ENCODE measurements around the gene SMYD3. TPM values are rescaled to one million over a fixed set of nuclear protein-coding genes. Genes with fewer than 3 reads are reported as not detected.
A peak's percentile ranks its signal among the peaks of the same experiment; 100 is the strongest.

The SMYD3 gene
- polyA plus RNA-seq, 1 donor, result 25.2 TPM

DNA sequence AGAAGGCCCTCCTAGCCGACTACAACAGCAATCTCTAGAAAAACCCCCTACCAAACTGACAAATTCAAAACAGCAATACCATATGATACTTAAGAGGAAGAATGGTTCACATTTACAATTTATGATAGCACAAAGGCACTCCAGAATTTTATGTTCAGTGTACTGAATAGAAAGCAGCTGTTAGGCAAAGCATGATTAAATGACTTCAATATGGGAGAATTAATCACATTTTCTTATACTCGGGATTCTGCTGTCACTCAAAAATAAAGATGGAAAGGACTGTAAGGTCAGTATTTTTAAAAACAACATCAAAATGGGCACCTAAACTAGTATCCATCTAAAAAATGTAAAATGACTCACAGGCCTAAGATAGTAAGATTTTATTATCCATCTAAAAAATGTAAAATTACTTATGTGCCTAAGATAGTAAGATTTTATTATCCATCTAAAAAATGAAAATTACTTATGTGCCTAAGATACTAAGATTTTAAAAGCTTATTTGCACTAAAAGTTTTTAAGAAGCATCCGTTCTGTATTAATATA, 198.5 kb downstream of the SMYD3 start:
- no peak for DNase-seq

DNA sequence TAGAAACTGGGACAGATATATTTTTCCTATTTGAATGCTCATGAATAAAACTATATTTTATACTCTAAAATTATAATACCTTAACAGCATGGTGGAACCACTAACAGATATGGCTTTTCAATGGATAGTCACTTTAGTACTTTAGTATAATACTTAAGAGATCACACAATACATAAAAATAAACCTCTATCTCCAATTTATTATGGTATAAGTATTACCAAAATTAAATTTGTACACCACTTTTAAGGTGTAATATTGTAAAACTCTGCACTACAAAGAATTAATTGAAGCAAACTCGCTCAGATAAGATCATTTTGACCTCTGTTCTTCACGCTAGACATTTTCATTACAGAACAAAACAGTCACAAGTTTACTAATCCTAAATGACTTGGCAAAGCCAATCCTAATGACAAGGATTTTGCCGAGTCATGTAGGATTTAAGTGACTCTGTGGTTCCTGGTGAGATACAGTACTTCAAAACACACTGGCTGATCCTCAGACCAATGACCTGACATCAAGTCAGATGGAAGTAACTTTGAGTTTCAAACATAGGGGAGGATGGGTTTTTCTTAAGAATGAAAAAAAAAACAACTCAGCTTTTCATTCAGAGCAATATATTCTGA, 200.6 kb downstream of the SMYD3 start:
- DNase-seq, result no peak

DNA sequence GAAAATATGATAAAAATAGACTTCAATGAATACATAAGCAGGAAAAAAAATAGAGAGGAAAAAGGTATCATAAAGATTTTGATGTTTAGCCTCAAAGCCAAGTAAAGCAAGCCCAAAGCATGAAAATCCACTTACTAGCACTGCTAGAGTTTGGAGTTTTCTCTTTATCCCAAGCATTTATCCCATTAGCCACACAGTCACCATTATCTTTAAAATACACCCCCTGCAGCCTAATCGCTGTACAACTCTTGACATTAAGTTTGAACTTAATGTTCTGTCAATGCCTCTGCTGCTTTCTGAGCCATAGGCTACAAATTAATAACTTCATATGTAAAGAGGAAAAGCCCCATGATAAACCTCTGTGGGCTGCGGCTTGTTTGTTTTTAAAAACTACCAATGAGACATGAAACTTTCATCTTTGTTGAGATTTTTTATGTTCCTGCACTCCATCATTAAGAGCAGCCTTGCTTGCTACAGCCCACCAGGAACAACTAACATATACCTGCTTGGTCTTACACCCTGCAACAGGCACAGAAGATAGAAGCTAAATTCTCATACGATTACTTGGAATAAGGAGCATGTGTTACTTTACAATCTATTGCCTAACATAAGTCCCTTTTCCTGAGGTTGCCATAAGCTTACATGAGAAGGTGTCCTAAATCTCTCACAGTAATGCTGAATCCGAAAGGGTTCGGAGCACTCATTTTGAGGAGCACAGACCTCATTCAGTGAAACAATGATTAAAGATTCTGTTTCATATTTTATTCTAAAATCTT, 202.4 kb downstream of the SMYD3 start:
- DNase-seq, result no peak

DNA sequence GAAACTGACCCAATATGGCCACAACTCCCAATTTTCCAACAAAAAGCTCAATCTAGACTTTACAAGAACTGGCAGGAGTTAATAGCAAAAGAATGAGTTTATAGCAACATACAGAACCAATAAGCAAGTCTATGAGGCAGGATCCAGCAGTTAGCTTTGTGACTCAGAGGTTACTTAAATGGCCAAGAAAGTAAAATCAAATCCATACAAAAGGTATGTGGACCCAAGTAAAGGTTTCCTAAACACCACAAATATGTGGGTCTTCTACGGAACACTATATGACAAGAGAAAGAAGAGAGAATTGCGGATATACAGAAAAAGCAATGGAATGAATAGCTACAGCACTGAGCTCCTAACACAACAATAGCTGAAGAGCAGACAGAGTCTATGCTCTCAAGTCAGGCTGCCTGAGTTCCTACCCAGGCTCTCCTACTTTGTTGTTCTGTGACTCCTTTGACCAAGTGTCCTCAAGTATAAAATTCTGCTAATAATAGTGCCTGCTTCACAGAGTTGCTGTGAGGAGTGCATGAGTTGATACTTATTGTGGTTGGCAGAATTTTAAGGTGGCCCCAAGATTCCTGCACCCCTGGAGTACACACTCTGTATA, 204.3 kb downstream of the SMYD3 start:
- no peak for DNase-seq

DNA sequence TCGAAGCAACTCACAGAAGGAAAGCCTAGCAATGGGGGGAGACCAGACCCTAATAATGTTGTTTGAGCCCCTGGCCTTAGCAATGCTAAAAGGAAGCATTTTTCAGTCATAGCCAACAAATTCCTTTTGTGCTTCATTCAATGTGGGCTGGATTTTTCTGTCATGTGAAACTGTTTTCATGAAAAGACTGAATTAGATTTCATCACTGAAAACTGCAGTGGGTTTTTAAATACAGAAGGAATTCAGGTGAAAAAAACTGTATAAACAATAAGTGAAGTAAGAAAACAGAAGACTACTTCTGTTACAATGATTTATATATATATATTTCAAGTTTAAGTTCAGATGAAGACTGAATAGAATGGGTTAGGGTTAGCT, 204.8 kb downstream of the SMYD3 start:
- no peak for DNase-seq

DNA sequence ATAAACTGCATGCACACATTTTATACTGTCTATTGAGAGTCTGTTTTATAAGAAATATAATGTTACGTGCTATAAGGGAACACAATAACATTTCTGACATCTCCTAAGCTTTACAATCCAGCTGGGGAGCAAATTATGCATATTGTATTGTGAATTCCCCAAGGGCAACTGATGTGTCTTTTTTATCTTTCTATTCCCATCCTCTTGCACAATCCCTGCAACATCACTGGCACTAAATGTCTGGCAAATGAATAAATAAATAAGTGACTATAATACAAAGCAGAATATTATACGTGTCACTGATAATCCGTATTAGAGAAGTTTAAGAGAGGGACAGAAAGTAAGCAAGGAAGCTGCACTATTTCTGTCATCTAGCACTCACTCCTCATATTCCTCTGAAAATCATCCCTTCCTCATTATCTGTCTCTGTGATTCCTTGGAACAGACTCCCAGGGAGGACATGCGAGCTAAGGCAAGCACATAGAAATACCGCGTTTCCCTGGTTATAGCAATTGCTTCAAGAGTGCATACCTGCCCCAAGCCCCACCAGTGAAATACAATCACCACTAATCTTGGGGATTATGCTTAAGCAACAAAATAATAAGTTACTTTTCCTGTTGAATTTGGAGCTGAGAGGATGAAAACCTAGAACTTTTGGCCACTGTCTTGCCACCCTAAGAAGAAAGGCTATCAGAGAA, 205.4 kb downstream of the SMYD3 start:
- no peak for DNase-seq

DNA sequence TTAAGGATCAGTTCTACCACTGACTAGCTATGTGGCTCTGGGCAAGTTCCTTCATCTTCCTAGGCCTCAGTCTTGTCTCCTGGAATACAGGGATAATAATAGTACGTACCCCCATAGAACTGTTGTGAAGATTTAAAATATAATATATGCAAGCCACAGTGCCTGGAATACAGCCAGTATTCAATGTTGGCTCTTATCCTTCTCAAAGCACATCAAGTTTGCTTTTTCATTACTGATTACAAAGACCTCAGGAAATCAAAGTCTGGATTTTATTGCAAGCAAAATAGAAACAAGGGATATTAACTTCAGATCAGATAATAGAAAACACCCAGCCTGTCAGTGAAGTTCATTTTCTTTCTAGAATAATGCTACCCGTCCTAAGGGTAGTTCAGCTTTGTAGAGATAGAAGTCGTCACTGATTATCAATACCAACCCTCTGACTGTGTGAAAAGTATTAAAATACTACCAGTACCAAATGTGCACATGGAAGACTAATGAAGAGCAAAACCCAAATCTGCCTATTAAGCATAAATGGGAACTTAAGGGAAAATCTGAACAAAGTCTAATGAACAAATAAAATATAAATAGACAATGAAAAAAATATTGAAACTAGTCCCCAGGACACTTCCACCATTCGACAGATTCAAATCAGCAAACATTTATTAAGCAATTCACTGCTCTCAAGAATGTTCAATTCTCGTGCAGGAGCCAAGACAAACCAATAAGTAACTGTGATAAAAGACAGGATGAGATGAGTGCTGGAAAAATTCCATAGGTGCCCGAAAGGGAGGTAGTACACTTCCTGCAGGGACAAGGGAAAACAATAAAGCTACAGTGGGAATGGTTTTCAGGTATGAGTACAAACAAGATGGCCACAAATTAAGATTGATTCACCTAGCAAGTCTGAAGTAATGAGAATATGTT, 206.2 kb downstream of the SMYD3 start:
- DNase-seq, result no peak

DNA sequence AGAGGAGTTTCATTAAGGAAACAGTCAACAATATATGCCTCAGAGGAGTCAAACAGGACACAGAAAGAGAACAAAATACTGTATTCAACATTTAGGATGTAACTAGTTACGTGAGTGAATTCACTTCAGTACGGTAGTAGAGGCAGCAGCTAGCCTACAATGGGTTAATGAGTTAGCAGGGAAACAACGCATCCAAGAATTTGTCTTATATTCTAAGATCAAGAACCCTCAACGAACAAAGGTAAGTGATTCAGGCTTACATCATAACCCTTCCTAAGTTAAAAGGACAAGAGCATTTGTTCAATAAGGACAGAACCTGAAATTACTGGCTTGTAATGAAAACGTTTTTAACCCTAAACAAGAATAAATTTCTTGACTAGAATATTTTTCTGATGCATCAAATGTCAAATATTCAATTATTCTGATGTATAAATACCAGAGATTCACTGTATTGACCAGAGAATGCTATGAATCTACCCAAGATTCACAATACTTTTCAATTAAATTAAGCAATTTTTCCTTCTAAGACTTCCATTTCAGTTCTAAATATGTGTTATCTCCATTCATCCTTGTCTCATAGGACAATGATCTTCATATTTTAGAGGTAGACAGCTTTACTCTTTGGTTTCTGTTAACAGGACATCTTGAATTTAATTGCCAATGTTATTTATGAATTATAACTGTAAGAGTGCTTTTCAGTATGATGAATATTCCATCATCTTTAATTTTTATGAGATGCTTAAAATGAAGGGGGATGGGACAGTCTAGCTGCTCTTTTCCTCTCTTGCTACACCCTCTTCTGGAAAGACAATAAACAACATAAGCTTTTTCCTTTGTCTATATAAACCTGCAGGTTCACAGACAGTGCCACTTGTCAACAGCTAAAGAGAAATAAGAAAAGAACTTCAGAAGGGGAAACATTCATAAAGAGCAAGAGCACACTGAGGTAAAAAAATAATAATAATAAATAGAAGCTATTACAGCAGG, 209.5 kb downstream of the SMYD3 start:
- no peak for DNase-seq

DNA sequence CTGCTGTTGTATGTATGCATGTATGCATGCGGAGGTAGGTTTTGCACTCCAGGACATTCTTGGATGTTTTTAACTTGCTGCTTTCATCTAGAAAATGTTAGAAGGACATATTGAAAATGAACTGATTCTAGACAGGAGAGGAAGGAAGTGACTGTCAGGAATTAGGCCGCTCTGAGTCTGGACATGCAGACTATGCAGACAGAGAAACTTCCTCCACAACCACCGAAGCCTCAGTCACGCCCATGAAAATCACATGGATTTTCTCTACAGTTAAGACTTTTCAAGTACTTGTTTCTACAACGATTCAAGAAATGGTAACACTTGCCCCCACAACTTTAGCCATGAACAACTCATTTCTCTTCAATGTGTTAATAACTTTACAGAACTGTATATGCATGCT, 211.1 kb downstream of the SMYD3 start:
- no peak for DNase-seq

DNA sequence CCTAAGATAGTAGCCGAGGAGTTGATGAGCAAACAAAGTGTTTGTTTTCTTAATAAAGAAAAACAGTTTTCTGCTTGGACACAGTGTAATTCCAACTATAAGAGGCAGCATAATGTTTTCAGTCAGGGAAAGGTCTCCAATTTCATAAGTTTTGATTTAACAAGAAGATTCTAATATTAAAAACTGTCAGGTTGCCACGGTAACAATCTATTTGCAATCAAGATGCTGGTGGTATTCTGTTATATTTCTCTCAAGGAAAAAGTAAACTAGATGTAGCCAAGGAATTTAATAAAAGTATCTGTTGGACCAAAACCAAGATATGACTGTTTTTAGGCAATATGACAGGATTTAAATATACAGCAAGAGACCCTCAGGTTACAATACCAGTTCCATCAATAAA, 211.7 kb downstream of the SMYD3 start:
- no peak for DNase-seq

DNA sequence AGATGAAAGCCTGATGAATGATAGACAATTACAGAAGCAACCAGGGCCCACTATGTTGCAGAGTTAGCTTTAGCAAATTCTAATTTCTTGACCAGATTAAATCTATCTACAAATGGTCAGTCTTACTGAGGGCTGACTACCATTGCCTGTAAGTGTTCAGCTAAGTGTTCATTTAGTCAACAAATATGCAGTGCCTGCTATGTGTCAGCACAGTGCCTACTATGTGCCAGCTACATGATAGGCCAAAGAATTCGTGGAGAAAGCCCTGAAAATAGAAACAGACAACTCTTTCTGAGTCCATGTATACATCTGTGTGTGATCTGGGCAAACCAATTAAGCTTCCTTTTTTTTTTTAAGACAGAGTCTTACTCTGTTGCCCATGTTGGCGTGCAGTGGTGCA, 212.8 kb downstream of the SMYD3 start:
- DNase-seq, result no peak

DNA sequence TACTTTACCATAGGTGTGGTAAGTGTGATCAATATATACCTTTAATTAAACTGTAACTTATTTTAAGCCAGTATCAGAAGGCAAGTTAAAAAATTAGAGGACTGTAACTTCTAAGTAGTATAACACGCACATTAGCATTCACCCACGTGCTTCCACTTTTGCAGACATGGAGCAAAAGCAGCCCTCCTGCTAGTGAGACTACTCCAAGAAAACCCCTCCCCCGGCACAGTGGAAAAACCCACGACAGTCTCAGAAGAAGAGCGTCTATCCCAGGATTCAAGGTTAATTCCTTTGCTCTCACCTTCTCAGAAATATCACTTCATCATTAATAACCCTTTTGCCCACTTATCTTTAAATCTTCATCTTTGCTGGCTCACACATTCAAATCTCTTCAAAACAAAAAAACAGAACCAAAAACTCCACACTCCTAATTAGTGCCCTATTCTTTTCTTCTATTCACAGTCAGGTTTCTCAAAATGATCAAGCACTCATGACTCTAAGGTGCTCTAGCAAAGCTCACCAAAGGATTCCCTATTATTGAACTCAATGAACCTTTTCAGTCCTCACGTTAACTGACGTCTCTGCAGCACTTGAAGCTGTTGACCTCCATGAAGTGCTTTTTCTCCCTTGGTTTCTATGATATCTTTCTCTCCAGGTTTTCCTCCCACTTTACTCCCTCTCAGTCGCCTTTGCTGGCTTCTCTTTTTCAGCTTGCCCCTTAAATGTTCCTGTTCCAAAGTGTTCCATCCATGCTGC, 213.5 kb downstream of the SMYD3 start:
- no peak for DNase-seq

DNA sequence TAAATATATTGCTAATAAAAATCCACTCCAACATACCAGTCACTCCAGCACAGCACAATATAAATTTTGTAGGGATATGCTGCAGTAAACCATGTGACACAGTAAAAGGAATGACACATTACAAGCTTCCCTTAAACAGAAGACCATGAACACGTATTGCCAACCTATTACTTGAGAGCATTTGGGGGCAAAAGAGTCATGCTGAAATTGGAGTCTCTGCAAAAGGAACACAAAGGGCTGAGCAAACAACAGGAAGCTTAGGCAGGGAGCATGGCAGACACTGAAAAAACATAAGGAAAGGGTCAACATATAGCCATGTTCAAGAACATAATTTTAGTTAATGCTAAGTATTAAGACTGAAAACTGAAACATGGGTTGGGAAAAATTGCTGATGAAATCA, 214.5 kb downstream of the SMYD3 start:
- DNase-seq, result no peak

DNA sequence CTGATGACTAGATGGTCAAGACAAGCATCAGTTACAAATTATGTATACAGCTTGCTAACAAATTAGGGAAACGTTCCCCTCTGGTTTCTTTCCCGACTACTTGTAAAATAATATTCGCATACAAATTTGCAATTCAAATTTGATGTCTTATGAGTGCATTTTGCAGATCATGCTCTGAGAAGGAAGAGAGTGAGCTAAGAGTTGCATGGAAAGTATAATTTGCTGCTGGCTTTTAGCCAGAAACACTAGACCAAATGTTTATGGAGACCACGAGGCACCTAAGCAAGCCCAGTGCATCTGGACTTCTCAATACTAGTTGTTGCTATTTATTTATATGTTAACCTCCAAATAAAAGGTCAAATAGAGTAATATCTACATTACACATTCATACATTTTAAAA, 216.0 kb downstream of the SMYD3 start:
- DNase-seq, result no peak

DNA sequence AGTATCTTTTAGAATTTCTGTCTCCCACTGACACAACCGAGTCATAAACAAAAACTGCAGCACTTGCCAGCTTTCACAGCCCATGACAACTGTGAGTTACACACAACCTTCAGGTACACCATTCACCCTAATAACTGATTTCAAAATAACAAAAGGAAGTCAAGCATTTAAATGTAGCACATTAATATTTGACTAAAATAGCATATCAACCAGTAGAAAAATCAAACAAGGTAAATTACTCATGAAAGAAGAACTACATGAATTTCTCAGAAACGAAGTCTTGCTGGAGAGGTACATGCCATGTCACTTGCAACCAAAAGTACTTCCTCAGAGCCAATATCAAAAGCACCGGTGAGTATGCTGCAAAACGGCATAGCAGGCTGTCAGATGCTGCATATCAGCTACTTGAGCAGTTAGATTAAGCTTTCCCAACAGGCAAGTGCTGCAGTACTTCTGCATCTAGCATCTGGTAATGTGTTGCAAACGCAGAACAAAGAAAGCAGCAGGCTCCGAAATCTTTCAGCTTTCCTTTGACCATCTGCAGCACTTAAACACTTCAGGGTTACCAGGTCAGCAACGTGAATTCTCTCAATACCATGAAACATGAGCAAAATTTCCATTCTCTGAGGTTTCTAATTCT, 223.2 kb downstream of the SMYD3 start:
- no peak for DNase-seq

DNA sequence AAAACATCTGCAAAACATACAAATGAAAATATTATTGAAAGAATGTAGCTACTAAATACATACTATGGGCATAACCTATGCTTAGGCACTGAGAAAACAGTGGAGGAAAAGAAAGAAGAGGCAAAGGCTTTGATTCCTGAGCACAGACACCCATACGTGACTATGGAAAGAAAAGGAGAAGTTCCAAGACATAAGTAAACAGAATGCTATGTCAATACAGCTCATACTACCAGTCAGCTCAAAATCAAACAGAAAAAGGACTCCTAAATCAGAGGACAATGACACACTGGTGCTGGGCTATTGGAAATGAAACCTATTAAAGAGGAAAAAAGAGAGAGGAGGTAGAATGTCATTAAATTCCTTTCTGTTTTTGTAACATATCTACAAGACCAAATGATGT, 225.4 kb downstream of the SMYD3 start:
- no peak for DNase-seq

DNA sequence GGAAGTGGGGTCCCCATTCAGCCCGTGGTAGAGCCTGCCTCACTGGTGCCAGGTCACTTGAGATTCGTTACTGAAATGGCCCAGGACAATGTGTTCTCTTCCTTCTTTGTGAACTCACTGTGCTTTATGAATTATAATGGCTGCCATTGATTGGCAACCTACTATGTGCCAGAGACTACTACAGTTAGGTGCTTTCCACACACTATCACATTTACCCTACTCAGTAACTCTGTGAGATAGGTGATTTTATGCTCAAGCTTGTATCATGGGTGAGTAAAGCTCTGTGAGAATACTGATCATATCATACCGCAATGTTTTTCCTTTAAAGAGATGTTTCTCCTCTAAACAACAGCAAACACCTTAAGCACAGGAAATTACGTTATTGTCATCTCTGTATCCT, 225.9 kb downstream of the SMYD3 start:
- no peak for DNase-seq

DNA sequence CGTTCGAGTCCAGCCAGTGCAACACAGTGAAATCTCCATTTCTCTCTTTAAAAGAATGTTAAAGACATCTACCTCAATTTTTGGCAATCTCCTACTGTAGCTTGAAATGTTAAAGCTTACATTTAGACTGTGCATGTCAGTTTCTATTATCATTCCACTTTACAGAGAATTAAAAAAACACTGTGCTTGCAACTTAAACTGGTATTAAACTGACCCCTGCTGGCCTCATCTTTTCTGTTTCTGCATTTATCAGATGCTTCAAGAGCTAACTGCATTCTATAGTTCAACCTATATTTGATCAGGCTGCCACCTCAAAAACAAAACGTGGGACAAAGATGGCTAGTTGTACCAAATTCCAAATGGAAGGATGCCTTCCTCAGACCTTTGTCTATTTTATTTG, 226.5 kb downstream of the SMYD3 start:
- peak; percentile 42 for DNase-seq

DNA sequence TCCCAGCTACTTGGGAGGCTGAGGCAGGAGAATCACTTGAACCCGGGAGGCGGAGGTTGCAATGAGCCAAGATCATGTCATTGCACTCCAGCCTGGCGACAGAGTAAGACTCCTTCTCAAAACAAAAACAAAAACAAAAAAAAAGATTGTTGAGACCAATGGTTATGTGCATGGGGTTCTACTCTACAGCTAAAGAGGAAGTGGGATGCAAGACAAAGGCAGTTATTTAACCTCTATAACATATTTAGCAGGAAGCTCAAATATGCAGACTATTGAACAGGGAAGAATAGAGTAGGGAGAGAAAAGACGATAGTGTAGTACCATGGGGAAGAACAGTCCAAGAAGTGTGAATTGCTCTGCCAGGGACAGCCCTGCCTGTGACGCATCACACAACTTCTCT, 227.7 kb downstream of the SMYD3 start:
- DNase-seq, result no peak
